Small intestine (tissue), 7 donors: ENCODE data around the gene LETMD1. TPM values are rescaled to one million over a fixed set of nuclear protein-coding genes. Genes with fewer than 3 reads are reported as not detected.

Source experiments
- DNase-seq, 2 donors: peaks; one replicate each; pipeline versions ENCODE4 v3.0.0 to v3.0.0-alpha.2; 2013
- FAIRE-seq: peaks from 2 replicates; lab custom pipeline; 2012; peaks lifted over from hg19 to GRCh38; lab: Jason Lieb, UNC
- H3K27ac ChIP-seq, 3 donors: one replicate each; pipeline ENCODE4 v1.5.1; 2013; ENCODE audit warnings: low read length in 2 of 3, mild to moderate bottlenecking in 2 of 3, control low read depth in 1 of 3, inconsistent platforms in 1 of 3, low read depth in 1 of 3, moderate library complexity in 1 of 3
- H3K27me3 ChIP-seq, 3 donors: one replicate each; pipeline ENCODE4 v1.6.1; 2013; ENCODE audit warnings: low read length in 3 of 3, inconsistent platforms in 1 of 3; ENCODE audit not compliant: control insufficient read depth in 3 of 3, insufficient read depth in 3 of 3
- H3K36me3 ChIP-seq, 3 donors: one replicate each; pipeline ENCODE4 v1.6.1; 2013; ENCODE audit warnings: low read length in 3 of 3, inconsistent platforms in 1 of 3, low read depth in 1 of 3, mild to moderate bottlenecking in 1 of 3, moderate library complexity in 1 of 3; ENCODE audit not compliant: control insufficient read depth in 3 of 3, insufficient read depth in 2 of 3
- H3K4me1 ChIP-seq, 3 donors: one replicate each; pipeline ENCODE4 v1.6.1; 2013; ENCODE audit warnings: low read length in 2 of 3, inconsistent platforms in 1 of 3, low read depth in 1 of 3, mild to moderate bottlenecking in 1 of 3, moderate library complexity in 1 of 3; ENCODE audit not compliant: control insufficient read depth in 3 of 3, insufficient read depth in 2 of 3
- H3K4me3 ChIP-seq, 3 donors: one replicate each; pipeline ENCODE4 v1.5.1; 2013; ENCODE audit warnings: low read length in 3 of 3, control low read depth in 1 of 3, inconsistent platforms in 1 of 3, low read depth in 1 of 3, mild to moderate bottlenecking in 1 of 3, moderate library complexity in 1 of 3
- H3K9me3 ChIP-seq, 2 donors: one replicate each; pipeline ENCODE4 v1.6.1; 2013; ENCODE audit warnings: low read depth in 1 of 2, low read length in 1 of 2; ENCODE audit not compliant: control insufficient read depth in 2 of 2, insufficient read depth in 1 of 2
- WGBS, 3 donors: extraction: QIAGEN DNeasy Blood & Tissue Kit; methylation state at CpG; one replicate each; pipeline ENCODE4 v1.1.7; 2013; 5-methylcytosine and 5-hydroxymethylcytosine counted together
- polyA plus RNA-seq, 4 donors: library from polyadenylated mRNA; stranded (reverse) in 3 of 4; unstranded in 1 of 4; fragments of 200-250 nt in 3 of 4; fragments of 120-200 nt in 1 of 4; gene quantifications; one replicate each; pipeline versions ENCODE4 v1.2.1 to v1.2.3, GENCODE V29; 2013
- donor health status: healthy with polysubstance abuse.
- donor health status: control.
- donor health status: control.
- donor health status: Bipolar disorder and iron deficiency.
- donor health status: healthy.

LETMD1 gene
- polyA plus RNA-seq, 4 donors, result 74.7 to 173 (median 85.6) TPM

DNA sequence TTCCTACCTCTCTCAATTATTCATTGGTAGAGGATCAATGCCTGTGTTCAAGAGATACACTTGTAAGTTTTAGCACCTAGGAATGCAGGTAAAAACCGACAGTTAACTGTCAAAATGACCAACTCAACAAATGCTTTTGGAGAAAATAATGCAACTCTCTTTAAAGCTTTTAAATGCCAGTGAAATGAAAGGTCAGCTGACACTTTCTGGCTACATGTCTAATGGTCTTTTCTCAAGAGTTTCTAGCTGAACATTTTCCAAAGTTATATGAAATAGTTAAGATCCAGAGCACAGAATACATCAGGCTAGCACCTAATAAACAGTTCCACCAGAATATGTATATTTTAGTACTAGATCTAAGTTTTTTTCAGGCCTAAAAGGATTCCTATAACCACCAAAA, 33.3 kb downstream of the LETMD1 start:
- Histone ChIP-seq H3K4me1 (peaks cover 0 to 5% (median 0%) of the 10 kb centered on the region in 3 donors), H3K36me3 (peaks cover under 1 to 2% (median under 1%) of the 10 kb centered on the region in 3 donors), H3K27ac (no peak overlapping the region), H3K4me3 (no peak overlapping the region), H3K27me3 (no peaks in the 10 kb centered on the region), H3K9me3 (no peaks in the 10 kb centered on the region)
- DNase-seq (no peak), FAIRE-seq (no peak)
- WGBS, 3 donors, result 80 to 89% (median 86%) methylated on average over 1 of the region's 1 CpG

DNA sequence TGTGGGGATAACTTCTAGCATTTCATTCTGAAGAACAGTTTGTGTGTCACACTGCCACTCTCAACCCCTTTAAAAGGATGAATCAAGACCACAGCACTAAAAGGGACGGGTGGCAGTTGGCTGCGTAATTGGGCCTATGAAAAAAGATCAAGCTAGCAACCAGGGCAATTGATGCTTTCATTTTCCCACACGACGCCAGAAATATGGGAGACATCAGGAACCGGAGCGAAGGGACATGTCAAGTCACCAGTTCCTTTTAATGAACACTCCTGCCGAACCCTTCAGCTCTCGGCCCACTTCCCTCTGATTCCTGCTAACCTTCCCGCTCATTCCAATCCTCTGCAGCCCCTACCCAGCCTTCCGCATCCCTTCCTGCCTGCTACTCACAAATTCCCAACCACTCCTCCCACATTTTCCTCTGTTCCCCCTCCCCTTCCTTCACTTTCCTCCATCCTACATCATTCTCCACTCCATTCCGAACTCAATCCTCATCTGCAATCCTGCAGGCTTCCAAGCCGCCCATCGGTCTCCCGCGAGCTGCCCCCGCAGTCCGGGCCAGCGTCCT, 34.5 kb downstream of the LETMD1 start:
- Histone ChIP-seq H3K4me3 (peak overlapping the region; percentile 65 to 90 (median 86)), H3K4me1 (peaks cover 0 to 5% (median 0%) of the 10 kb centered on the region in 3 donors), H3K36me3 (peaks cover 0 to 3% (median 0%) of the 10 kb centered on the region in 3 donors), H3K27me3 (no peaks in the 10 kb centered on the region), H3K9me3 (no peaks in the 10 kb centered on the region), H3K27ac (peak overlapping the region; percentile 64 to 91 (median 71))
- 3 to 4% (median 4%) methylated on average over 18 of the region's 18 CpGs for WGBS, 3 donors
- FAIRE-seq (no peak), DNase-seq (peak in 1 of 2 donors; percentile 42)

DNA sequence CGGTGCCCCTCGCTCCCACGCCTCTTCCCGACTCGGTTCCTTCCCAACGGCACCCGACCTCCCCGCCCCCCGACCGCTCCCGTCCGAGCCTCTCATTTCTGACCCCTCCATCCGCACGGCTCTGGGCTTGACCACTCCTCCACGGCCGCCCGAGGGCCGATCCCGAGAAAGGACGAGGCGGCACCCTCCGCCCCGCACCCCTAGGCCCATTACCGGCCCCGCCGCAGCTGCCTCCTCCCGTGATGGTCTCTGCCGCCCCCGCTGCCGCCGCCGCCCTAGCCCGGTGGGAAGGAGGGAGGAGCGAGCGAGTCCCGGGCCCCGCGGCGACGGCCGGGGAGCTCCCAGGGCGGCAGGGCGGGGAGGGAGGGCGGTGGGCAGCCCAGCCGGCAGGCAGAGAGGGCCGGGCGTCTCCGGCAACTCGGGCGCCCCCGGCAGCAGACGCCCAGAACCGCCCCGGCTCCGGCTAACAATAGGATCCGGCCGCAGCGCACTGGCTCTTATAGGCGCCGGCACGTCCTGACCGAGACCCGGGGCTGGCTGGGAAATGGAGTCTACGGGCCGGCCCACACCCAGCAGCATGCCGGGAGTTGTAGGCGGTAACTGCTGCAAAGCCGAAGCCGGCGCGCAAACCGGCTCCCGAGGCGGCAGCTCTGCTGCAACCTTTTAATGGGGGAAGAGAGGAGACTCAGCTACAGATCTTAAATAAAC, 35.2 kb downstream of the LETMD1 start, which contains the start of gene CSRNP2:
Gene CSRNP2 (minus strand): TSS at position 471 of the 708 bp plus-strand sequence. CDS start 7,035 bp downstream, outside the sequence.
- Histone ChIP-seq H3K27ac (peak within 1 kb of the TSS; percentile 64 to 91 (median 71)), H3K4me1 (peaks cover 0 to 5% (median 0%) of the 10 kb centered on the region in 3 donors), H3K4me3 (peak within 1 kb of the TSS; percentile 65 to 90 (median 86)), H3K36me3 (peaks cover 0 to 3% (median 0%) of the 10 kb centered on the region in 3 donors), H3K27me3 (no peaks in the 10 kb centered on the region), H3K9me3 (no peaks in the 10 kb centered on the region)
- FAIRE-seq, result no peak
- peak; percentile 94 to 98 for DNase-seq
- WGBS, 3 donors, result 0 to 1% (median 1%) methylated on average over 43 to 74 of the region's 74 CpGs

DNA sequence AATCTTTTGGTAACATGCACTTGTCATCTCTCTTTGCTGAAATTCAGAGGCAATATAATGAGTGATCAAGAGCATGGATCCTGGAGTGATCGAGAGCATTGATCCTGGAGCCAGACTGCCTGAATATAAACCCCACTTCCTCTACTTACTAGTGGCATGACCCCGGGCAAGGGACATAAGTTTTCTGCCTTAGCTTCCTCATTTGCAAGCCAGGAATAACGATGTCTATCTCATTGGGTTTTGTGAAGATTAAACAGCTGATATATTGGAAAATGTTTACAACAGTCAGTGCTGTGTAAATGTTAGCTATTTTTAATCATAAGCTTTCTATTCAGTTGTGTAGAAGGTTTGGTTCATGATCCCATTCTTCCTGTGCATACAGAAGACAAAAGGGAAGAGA, 37.6 kb downstream of the LETMD1 start:
- Histone ChIP-seq H3K4me3 (no peak overlapping the region), H3K9me3 (no peaks in the 10 kb centered on the region), H3K36me3 (peaks cover 0 to 12% (median 0%) of the 10 kb centered on the region in 3 donors), H3K4me1 (peaks cover 0 to 5% (median 0%) of the 10 kb centered on the region in 3 donors), H3K27ac (no peak overlapping the region), H3K27me3 (no peaks in the 10 kb centered on the region)
- DNase-seq, result no peak
- FAIRE-seq, result no peak
- WGBS, 3 donors, result 46 to 56% (median 55%) methylated on average over 3 of the region's 3 CpGs

DNA sequence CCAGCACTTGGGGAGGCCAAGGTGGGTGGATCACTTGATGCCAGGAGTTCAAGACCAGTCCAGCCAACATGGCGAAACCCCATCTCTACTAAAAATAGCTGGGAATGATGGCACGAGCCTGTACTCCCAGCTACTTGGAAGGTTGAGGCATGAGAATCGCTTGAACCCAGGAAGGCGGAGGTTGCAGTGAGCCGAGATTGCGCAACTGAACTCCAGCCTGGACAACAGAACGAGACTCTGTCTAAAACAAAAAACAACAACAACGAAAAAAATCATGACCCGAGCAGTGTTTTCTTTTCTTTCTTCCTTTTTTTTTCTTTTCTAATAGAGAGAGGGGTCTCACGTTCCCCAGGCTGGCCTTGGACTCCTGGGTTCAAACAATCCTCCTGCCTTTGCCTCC, 38.8 kb downstream of the LETMD1 start:
- Histone ChIP-seq H3K27me3 (no peaks in the 10 kb centered on the region), H3K27ac (no peak overlapping the region), H3K9me3 (no peaks in the 10 kb centered on the region), H3K4me1 (peaks cover 0 to 2% (median 0%) of the 10 kb centered on the region in 3 donors), H3K4me3 (no peak overlapping the region), H3K36me3 (peaks cover 0 to 12% (median 0%) of the 10 kb centered on the region in 3 donors)
- DNase-seq, result no peak
- no peak for FAIRE-seq
- WGBS, 3 donors, result 88 to 96% (median 91%) methylated on average over 9 to 10 of the region's 10 CpGs

DNA sequence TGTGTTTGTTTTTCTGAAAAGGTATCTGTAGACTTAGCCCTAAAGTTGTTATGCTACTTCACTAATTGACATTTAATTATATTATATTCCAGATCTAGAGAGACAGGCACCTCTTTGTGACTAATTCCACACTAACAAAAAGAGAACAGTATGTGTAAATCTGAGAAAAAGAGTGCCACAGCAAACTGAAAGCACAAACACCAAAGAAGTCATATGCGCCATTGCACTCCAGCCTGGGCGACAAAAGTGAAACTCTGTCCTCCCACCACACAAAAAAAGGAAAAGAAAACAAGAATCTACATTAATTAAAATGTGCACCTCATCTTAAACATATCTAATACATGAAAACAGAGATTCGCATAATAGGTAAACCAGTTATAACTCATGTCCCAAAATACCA, 39.7 kb downstream of the LETMD1 start:
- Histone ChIP-seq H3K27me3 (no peaks in the 10 kb centered on the region), H3K27ac (no peak overlapping the region), H3K4me1 (no peaks in the 10 kb centered on the region), H3K4me3 (no peak overlapping the region), H3K9me3 (no peaks in the 10 kb centered on the region), H3K36me3 (peaks cover 0 to 20% (median 0%) of the 10 kb centered on the region in 3 donors)
- 76 to 91% (median 80%) methylated on average over 3 of the region's 3 CpGs for WGBS, 3 donors
- DNase-seq, result no peak
- FAIRE-seq, result no peak

DNA sequence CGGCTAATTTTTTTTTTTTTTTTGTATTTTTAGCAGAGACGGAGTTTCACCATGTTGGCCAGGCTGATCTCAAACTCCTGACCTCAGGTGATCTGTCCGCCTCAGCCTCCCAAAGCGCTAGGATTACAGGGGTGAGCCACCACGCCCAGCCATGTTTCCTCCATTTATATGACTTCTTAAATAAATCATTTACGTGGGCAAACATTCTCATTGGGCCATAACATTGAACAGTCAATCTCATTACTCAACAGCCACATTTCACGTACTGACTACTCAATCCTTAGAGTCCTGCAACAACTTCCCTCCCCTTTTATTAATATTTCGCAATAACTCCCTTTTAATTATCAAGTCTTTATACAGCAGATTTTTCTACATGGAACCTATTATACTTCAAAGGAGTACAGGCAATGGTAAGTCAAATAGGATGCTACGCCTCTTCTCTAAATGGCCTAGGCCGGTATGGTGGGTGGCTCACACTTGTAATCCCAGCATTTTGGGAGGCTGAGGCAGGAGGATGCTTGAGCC, 42.6 kb downstream of the LETMD1 start:
- H3K27me3 ChIP-seq, result no peaks in the 10 kb centered on the region
- no peak overlapping the region for H3K27ac ChIP-seq
- WGBS, 3 donors, result 90 to 93% (median 92%) methylated on average over 10 of the region's 10 CpGs
- peaks cover 5 to 35% (median 8%) of the 10 kb centered on the region in 3 donors for H3K36me3 ChIP-seq
- FAIRE-seq (no peak), DNase-seq (no peak)
- no peaks in the 10 kb centered on the region for H3K4me1 ChIP-seq
- no peaks in the 10 kb centered on the region for H3K9me3 ChIP-seq
- no peak overlapping the region for H3K4me3 ChIP-seq

DNA sequence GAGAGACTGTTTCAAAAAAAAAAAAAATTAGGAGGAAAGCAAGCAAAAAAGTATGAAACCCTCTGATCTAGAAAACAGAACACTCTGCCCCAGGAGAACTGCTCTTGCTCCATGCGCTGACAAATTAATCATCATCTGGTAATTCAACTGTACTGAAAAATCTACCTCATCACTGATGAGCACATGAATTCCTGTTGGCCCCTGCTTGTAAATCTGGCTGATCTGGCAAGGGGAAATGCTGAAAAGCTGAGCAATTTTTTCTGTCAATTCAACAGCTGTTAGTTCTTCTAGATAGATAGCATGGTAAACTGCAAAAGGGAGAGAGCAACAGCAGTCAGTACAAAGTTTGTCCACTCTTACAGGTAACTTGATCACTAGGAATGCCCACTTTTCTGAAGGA, 50.5 kb downstream of the LETMD1 start:
- DNase-seq, result no peak
- no peak overlapping the region for H3K27ac ChIP-seq
- H3K9me3 ChIP-seq, result no peaks in the 10 kb centered on the region
- H3K4me3 ChIP-seq, result no peak overlapping the region
- no peaks in the 10 kb centered on the region for H3K27me3 ChIP-seq
- FAIRE-seq, result no peak
- peaks cover 24 to 51% (median 38%) of the 10 kb centered on the region in 3 donors for H3K36me3 ChIP-seq
- 97 to 100% (median 98%) methylated on average over 1 of the region's 1 CpG for WGBS, 3 donors
- H3K4me1 ChIP-seq, result no peaks in the 10 kb centered on the region
